HEK293 (cell line): ENCODE data around the gene CREM.

ENCODE experiments used
- ATF2 ChIP-seq: fragments of 450-650 bp; formaldehyde crosslinking; IDR thresholded peaks from 2 replicates; pipeline ENCODE4 v1.5.1; 2016; ENCODE audit warnings: missing biosample characterization, missing genetic modification characterization, low read depth
- GFI1B ChIP-seq: fragments of 450-650 bp; formaldehyde crosslinking; IDR thresholded peaks from 2 replicates; pipeline ENCODE4 v1.5.1; 2016; ENCODE audit warnings: missing biosample characterization, missing genetic modification characterization
- GLI4 ChIP-seq: fragments of 450-650 bp; formaldehyde crosslinking; IDR thresholded peaks from 2 replicates; pipeline ENCODE4 v1.5.1; 2016; ENCODE audit warnings: missing biosample characterization, missing genetic modification characterization
- MEIS1 ChIP-seq: sonication (generic); formaldehyde crosslinking; IDR thresholded peaks from 2 replicates; pipeline ENCODE4 v1.8.1; 2022; ENCODE audit warnings: missing genetic modification reagents, mild to moderate bottlenecking, borderline replicate concordance
- OSR2 ChIP-seq: fragments of 450-650 bp; formaldehyde crosslinking; IDR thresholded peaks from 2 replicates; pipeline ENCODE4 v1.5.1; 2016; ENCODE audit warnings: missing biosample characterization, missing genetic modification characterization
- PBX3 ChIP-seq: sonication (generic); formaldehyde crosslinking; IDR thresholded peaks from 2 replicates; pipeline ENCODE4 v1.8.1; 2022; ENCODE audit warnings: mild to moderate bottlenecking, moderate library complexity, missing genetic modification reagents
- PRDM10 ChIP-seq: fragments of 450-650 bp; formaldehyde crosslinking; IDR thresholded peaks from 2 replicates; pipeline ENCODE4 v1.5.1; 2016; ENCODE audit warnings: missing biosample characterization, missing genetic modification characterization
- SCRT1 ChIP-seq: fragments of 450-650 bp; formaldehyde crosslinking; IDR thresholded peaks from 2 replicates; pipeline ENCODE4 v1.5.1; 2016; ENCODE audit warnings: missing biosample characterization, missing genetic modification characterization, borderline replicate concordance
- ZBTB10 ChIP-seq: fragments of 450-650 bp; formaldehyde crosslinking; IDR thresholded peaks from 2 replicates; pipeline ENCODE4 v1.5.1; 2016; ENCODE audit warnings: missing biosample characterization, missing genetic modification characterization
- ZBTB7A ChIP-seq: fragments of 450-650 bp; formaldehyde crosslinking; IDR thresholded peaks from 2 replicates; pipeline ENCODE4 v1.5.1; 2016; ENCODE audit warnings: low read depth, missing biosample characterization, missing genetic modification characterization
- ZNF138 ChIP-seq: fragments of 450-650 bp; formaldehyde crosslinking; IDR thresholded peaks from 2 replicates; pipeline ENCODE4 v1.5.1; 2016; ENCODE audit warnings: missing biosample characterization, missing genetic modification characterization, borderline replicate concordance
- ZNF175 ChIP-seq: fragments of 450-650 bp; formaldehyde crosslinking; IDR thresholded peaks from 2 replicates; pipeline ENCODE4 v1.5.1; 2016; ENCODE audit warnings: missing biosample characterization, missing genetic modification characterization
- ZNF18 ChIP-seq: fragments of 450-650 bp; formaldehyde crosslinking; IDR thresholded peaks from 2 replicates; pipeline ENCODE4 v1.5.1; 2016; ENCODE audit warnings: missing biosample characterization, missing genetic modification characterization
- ZNF239 ChIP-seq: fragments of 450-650 bp; formaldehyde crosslinking; IDR thresholded peaks from 2 replicates; pipeline ENCODE4 v1.5.1; 2016; ENCODE audit warnings: missing biosample characterization, missing genetic modification characterization
- ZNF280C ChIP-seq: fragments of 450-650 bp; formaldehyde crosslinking; IDR thresholded peaks from 2 replicates; pipeline ENCODE4 v1.5.1; 2016; ENCODE audit warnings: missing biosample characterization, missing genetic modification characterization
- ZNF292 ChIP-seq: fragments of 450-650 bp; formaldehyde crosslinking; IDR thresholded peaks from 2 replicates; pipeline ENCODE4 v1.5.1; 2016; ENCODE audit warnings: low read depth, missing biosample characterization, missing genetic modification characterization, borderline replicate concordance
- ZNF324 ChIP-seq: fragments of 450-650 bp; formaldehyde crosslinking; IDR thresholded peaks from 2 replicates; pipeline ENCODE4 v1.5.1; 2016; ENCODE audit warnings: missing biosample characterization, missing genetic modification characterization
- ZNF350 ChIP-seq: fragments of 450-650 bp; formaldehyde crosslinking; IDR thresholded peaks from 2 replicates; pipeline ENCODE4 v1.5.0; 2017; ENCODE audit warnings: missing biosample characterization, mild to moderate bottlenecking, missing genetic modification characterization
- ZNF549 ChIP-seq: fragments of 450-650 bp; IDR thresholded peaks from 2 replicates; pipeline ENCODE4 v1.5.1; 2018; ENCODE audit warnings: missing biosample characterization, missing genetic modification characterization, mild to moderate bottlenecking, inconsistent platforms, moderate library complexity
- ZNF639 ChIP-seq: fragments of 450-650 bp; formaldehyde crosslinking; IDR thresholded peaks from 2 replicates; pipeline ENCODE4 v1.5.1; 2016; ENCODE audit warnings: missing biosample characterization, missing genetic modification characterization
- ZNF658 ChIP-seq: fragments of 450-650 bp; formaldehyde crosslinking; IDR thresholded peaks from 2 replicates; pipeline ENCODE4; 2016; ENCODE audit warnings: missing biosample characterization, missing genetic modification characterization
- ZNF704 ChIP-seq: fragments of 450-650 bp; formaldehyde crosslinking; IDR thresholded peaks from 2 replicates; pipeline ENCODE4 v1.5.1; 2016; ENCODE audit warnings: missing biosample characterization, missing genetic modification characterization
- ZNF792 ChIP-seq: fragments of 450-650 bp; formaldehyde crosslinking; IDR thresholded peaks from 2 replicates; pipeline ENCODE4 v1.5.1; 2016; ENCODE audit warnings: missing biosample characterization, missing genetic modification characterization
- ZNF830 ChIP-seq: fragments of 450-650 bp; IDR thresholded peaks from 2 replicates; pipeline ENCODE4 v1.5.0; 2018; ENCODE audit warnings: missing biosample characterization, missing genetic modification characterization, low read depth, mild to moderate bottlenecking, moderate library complexity
- ZSCAN16 ChIP-seq: fragments of 450-650 bp; formaldehyde crosslinking; IDR thresholded peaks from 2 replicates; pipeline ENCODE4 v1.5.1; 2016; ENCODE audit warnings: missing biosample characterization, missing genetic modification characterization

CREM gene

GRCh38 chr10:35194906-35195305 is 68.3 kb downstream of the CREM start (continued):
- no peak for TF ChIP-seq ZSCAN16 (tag by site-specific recombination)
- peak; percentile 76 for TF ChIP-seq OSR2
- no peak for TF ChIP-seq MEIS1
- TF ChIP-seq ZNF175 (tag by site-specific recombination) = no peak
- TF ChIP-seq ZNF350 (tag by site-specific recombination) = no peak
- TF ChIP-seq GLI4 (tag by site-specific recombination) = no peak
- TF ChIP-seq ZNF324 (tag by site-specific recombination) = no peak
- no peak for TF ChIP-seq ZNF792 (tag by site-specific recombination)
- TF ChIP-seq ZNF639 (tag by site-specific recombination) = peak; percentile 86
- no peak for TF ChIP-seq ZBTB7A (tag by site-specific recombination)
- TF ChIP-seq PBX3 (CRISPR knock-in tag) = no peak
- TF ChIP-seq ZNF658 (tag by site-specific recombination) = no peak
- TF ChIP-seq PRDM10 (tag by site-specific recombination) = no peak
- no peak for TF ChIP-seq ZNF830 (tag by site-specific recombination)
- TF ChIP-seq ZNF292 (tag by site-specific recombination) = no peak
- no peak for TF ChIP-seq ZNF239 (tag by site-specific recombination)
- no peak for TF ChIP-seq ZNF549 (tag by site-specific recombination)
- TF ChIP-seq ZNF18 (tag by site-specific recombination) = no peak
- TF ChIP-seq ZBTB10 (tag by site-specific recombination) = no peak
- TF ChIP-seq ATF2 (tag by site-specific recombination) = peak; percentile 96
- TF ChIP-seq ZNF138 (tag by site-specific recombination) = no peak
- TF ChIP-seq ZNF704 = no peak
- TF ChIP-seq ZNF280C (tag by site-specific recombination) = no peak
- TF ChIP-seq GFI1B (tag by site-specific recombination) = no peak
- no peak for TF ChIP-seq SCRT1 (tag by site-specific recombination)
